ENCODE measurements around the gene KICS2. TPM values are rescaled to one million over a fixed set of nuclear protein-coding genes. Genes with fewer than 3 reads are reported as not detected.

Gene KICS2
- polyA plus RNA-seq, 1 donor from 2014 or later = 0.83 TPM

DNA sequence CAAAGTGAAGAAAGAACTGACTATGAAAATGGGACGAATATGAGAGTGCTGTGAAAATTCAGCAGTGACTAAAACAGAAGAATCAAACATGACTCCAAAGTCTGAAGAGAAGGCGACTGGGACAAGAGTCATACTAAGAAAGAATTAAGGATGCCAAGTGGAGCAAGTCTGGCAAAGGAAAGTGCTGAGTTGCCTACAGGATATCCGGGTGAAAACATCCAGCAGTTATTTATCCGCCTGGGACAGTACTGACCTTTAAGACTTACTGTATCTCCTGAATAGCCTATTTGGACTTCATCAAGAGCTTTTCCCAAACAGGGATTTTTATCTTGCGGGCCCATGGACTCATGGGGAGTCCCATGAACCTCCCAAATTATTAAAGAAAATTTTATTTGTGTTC, 41.1 kb downstream of the KICS2 start:
- Histone ChIP-seq H3K4me3 (ENCODE audit: low read length) (no peak overlapping the region), H4K20me1 (ENCODE audit: insufficient read depth) (no peaks in the 10 kb centered on the region), H3K9ac (ENCODE audit: low read length) (no peak overlapping the region), H3K79me2 (replicated peaks; ENCODE audit: insufficient read depth, low read length) (no peaks in the 10 kb centered on the region), H3K9me2 (ENCODE audit: insufficient read depth, low read length) (no peaks in the 10 kb centered on the region), H3K4me2 (ENCODE audit: low read length) (no peak overlapping the region), H2AFZ (ENCODE audit: low read depth, low read length) (no peak overlapping the region), H3K27me3 (ENCODE audit: insufficient read depth, low read depth, low read length) (no peaks in the 10 kb centered on the region), H3K36me3 (ENCODE audit: insufficient read depth, low read length) (no peaks in the 10 kb centered on the region), H3K9me3 (ENCODE audit: low read length) (no peaks in the 10 kb centered on the region), H3K27ac (ENCODE audit: low read length) (no peak overlapping the region), H3F3A (ENCODE audit: insufficient read depth, low read length, poor library complexity, severe bottlenecking) (no peaks in the 10 kb centered on the region)
- no peak for TF ChIP-seq MXI1 (conservative IDR thresholded peaks at IDR 0.05; ENCODE audit: poor library complexity, severe bottlenecking)
- no peak for TF ChIP-seq POLR2AphosphoS5 (IDR thresholded peaks at IDR 0.05)
- TF ChIP-seq, protein P1, sequence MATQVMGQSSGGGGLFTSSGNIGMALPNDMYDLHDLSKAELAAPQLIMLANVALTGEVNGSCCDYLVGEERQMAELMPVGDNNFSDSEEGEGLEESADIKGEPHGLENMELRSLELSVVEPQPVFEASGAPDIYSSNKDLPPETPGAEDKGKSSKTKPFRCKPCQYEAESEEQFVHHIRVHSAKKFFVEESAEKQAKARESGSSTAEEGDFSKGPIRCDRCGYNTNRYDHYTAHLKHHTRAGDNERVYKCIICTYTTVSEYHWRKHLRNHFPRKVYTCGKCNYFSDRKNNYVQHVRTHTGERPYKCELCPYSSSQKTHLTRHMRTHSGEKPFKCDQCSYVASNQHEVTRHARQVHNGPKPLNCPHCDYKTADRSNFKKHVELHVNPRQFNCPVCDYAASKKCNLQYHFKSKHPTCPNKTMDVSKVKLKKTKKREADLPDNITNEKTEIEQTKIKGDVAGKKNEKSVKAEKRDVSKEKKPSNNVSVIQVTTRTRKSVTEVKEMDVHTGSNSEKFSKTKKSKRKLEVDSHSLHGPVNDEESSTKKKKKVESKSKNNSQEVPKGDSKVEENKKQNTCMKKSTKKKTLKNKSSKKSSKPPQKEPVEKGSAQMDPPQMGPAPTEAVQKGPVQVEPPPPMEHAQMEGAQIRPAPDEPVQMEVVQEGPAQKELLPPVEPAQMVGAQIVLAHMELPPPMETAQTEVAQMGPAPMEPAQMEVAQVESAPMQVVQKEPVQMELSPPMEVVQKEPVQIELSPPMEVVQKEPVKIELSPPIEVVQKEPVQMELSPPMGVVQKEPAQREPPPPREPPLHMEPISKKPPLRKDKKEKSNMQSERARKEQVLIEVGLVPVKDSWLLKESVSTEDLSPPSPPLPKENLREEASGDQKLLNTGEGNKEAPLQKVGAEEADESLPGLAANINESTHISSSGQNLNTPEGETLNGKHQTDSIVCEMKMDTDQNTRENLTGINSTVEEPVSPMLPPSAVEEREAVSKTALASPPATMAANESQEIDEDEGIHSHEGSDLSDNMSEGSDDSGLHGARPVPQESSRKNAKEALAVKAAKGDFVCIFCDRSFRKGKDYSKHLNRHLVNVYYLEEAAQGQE (IDR thresholded peaks at IDR 0.05; ENCODE audit: borderline replicate concordance) = no peak
- no peak for TF ChIP-seq RAD21 (conservative IDR thresholded peaks at IDR 0.05)

DNA sequence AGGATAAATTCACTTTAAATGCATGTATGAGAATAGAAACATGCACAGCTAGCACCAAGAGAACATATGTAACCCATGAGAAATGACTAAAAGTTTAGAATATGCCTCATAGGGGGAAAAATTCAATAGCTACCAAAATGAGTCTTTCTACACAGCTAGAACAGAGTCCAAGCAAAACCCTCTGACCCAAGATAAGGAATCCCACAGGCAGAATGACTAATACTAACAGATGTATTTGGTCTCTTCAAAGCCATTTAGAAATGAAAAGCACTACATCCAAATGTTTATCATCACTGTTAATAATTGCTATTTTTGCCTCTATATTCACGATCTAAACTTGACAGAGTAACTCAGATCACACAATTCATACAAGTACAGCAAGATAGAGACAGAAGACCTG, 44.0 kb downstream of the KICS2 start:
- Histone ChIP-seq H4K20me1 (ENCODE audit: insufficient read depth) (no peaks in the 10 kb centered on the region), H3K27me3 (ENCODE audit: insufficient read depth, low read depth, low read length) (no peaks in the 10 kb centered on the region), H3K27ac (ENCODE audit: low read length) (no peak overlapping the region), H3K9ac (ENCODE audit: low read length) (no peak overlapping the region), H3K4me3 (ENCODE audit: low read length) (no peak overlapping the region), H3K9me2 (ENCODE audit: insufficient read depth, low read length) (no peaks in the 10 kb centered on the region), H3K79me2 (replicated peaks; ENCODE audit: insufficient read depth, low read length) (no peaks in the 10 kb centered on the region), H3F3A (ENCODE audit: insufficient read depth, low read length, poor library complexity, severe bottlenecking) (no peaks in the 10 kb centered on the region), H3K4me2 (ENCODE audit: low read length) (no peak overlapping the region), H3K36me3 (ENCODE audit: insufficient read depth, low read length) (no peaks in the 10 kb centered on the region), H2AFZ (ENCODE audit: low read depth, low read length) (no peak overlapping the region), H3K9me3 (ENCODE audit: low read length) (no peaks in the 10 kb centered on the region)
- TF ChIP-seq POLR2AphosphoS5 (IDR thresholded peaks at IDR 0.05) (no peak), TAF1 (IDR thresholded peaks at IDR 0.05; ENCODE audit: low read depth) (no peak), EP300 (conservative IDR thresholded peaks at IDR 0.05; ENCODE audit: poor library complexity, severe bottlenecking) (no peak)

DNA sequence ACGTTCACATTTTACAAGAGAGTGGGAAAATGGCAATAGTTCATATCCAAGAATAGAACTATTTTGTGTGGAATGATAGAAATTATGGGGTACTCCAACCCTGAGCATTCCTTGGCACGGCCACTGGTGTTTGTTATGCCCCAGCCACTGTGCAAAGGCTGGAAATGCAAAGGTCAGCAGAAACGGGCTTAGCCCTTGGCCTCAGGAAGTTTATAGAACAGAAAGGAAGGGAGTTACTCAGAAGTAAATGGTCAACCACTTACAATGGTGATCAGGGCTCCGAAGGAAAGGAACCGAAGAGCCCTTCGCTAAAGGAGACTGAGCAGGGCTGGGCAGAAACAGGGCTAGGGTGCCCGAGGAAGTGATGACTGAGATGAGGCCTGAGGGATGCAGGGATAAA, 45.1 kb downstream of the KICS2 start:
- Histone ChIP-seq H3K9ac (ENCODE audit: low read length) (no peak overlapping the region), H3K9me2 (ENCODE audit: insufficient read depth, low read length) (no peaks in the 10 kb centered on the region), H3K4me3 (ENCODE audit: low read length) (no peak overlapping the region), H3K79me2 (replicated peaks; ENCODE audit: insufficient read depth, low read length) (no peaks in the 10 kb centered on the region), H3F3A (ENCODE audit: insufficient read depth, low read length, poor library complexity, severe bottlenecking) (no peaks in the 10 kb centered on the region), H3K27me3 (ENCODE audit: insufficient read depth, low read depth, low read length) (no peaks in the 10 kb centered on the region), H3K4me2 (ENCODE audit: low read length) (no peak overlapping the region), H2AFZ (ENCODE audit: low read depth, low read length) (no peak overlapping the region), H3K27ac (ENCODE audit: low read length) (no peak overlapping the region), H3K36me3 (ENCODE audit: insufficient read depth, low read length) (no peaks in the 10 kb centered on the region), H4K20me1 (ENCODE audit: insufficient read depth) (no peaks in the 10 kb centered on the region), H3K9me3 (ENCODE audit: low read length) (no peaks in the 10 kb centered on the region)
- TF ChIP-seq, protein P2, sequence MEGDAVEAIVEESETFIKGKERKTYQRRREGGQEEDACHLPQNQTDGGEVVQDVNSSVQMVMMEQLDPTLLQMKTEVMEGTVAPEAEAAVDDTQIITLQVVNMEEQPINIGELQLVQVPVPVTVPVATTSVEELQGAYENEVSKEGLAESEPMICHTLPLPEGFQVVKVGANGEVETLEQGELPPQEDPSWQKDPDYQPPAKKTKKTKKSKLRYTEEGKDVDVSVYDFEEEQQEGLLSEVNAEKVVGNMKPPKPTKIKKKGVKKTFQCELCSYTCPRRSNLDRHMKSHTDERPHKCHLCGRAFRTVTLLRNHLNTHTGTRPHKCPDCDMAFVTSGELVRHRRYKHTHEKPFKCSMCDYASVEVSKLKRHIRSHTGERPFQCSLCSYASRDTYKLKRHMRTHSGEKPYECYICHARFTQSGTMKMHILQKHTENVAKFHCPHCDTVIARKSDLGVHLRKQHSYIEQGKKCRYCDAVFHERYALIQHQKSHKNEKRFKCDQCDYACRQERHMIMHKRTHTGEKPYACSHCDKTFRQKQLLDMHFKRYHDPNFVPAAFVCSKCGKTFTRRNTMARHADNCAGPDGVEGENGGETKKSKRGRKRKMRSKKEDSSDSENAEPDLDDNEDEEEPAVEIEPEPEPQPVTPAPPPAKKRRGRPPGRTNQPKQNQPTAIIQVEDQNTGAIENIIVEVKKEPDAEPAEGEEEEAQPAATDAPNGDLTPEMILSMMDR (IDR thresholded peaks at IDR 0.05; ENCODE audit: poor library complexity, severe bottlenecking) = no peak
- TF ChIP-seq POLR2AphosphoS5 (IDR thresholded peaks at IDR 0.05) = no peak
